Sigmoid colon (tissue), 3 donors: Measurements from ENCODE around the gene SORT1.

ENCODE experiments used
- POLR2A ChIP-seq, 2 donors: fragments of 450-650 bp; IDR thresholded peaks; one replicate each; pipeline ENCODE4 v1.6.1; 2016; ENCODE audit warnings: antibody characterized with exemption in 2 of 2, mild to moderate bottlenecking in 2 of 2, moderate library complexity in 2 of 2
- TF ChIP-seq, protein P1 (sequence below), 4 experiments: fragments of 450-650 bp in 3 of 4; fragments of 200-600 bp in 1 of 4; IDR thresholded peaks; one replicate each; pipeline ENCODE4 v1.5.1; 2016 to 2019; ENCODE audit warnings: antibody characterized with exemption in 4 of 4, mild to moderate bottlenecking in 3 of 4, moderate library complexity in 2 of 4

DNA sequence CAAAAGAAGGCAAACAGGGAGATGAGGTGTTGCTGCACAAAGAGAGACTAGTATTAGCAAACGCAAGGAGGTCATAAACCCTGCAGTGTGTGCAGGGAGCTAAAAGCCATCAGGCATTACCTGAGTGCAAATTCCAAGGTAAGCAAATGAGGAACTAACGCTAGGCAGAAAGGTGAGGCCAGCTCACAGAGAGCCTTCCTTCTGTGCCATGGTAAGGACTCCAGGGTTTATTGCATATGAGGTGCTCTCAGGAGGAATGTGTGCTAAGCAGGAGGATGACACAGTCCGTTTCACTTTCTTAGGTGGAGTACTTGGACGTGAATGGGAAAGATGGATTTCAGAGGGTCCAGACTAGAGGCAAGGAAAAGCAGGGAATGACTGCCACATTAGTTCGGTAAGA, 46.3 kb downstream of the SORT1 start:
- TF ChIP-seq POLR2A (IDR thresholded peaks at IDR 0.05): no peak
- TF ChIP-seq, protein P1, sequence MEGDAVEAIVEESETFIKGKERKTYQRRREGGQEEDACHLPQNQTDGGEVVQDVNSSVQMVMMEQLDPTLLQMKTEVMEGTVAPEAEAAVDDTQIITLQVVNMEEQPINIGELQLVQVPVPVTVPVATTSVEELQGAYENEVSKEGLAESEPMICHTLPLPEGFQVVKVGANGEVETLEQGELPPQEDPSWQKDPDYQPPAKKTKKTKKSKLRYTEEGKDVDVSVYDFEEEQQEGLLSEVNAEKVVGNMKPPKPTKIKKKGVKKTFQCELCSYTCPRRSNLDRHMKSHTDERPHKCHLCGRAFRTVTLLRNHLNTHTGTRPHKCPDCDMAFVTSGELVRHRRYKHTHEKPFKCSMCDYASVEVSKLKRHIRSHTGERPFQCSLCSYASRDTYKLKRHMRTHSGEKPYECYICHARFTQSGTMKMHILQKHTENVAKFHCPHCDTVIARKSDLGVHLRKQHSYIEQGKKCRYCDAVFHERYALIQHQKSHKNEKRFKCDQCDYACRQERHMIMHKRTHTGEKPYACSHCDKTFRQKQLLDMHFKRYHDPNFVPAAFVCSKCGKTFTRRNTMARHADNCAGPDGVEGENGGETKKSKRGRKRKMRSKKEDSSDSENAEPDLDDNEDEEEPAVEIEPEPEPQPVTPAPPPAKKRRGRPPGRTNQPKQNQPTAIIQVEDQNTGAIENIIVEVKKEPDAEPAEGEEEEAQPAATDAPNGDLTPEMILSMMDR (IDR thresholded peaks at IDR 0.05): no peak
